GM12878 (cell line): ENCODE data around the gene CCDC17. TPM values are rescaled to one million over a fixed set of nuclear protein-coding genes. Genes with fewer than 3 reads are reported as not detected.

ENCODE experiments used
- CREM ChIP-seq: IDR thresholded peaks from 2 replicates; pipeline ENCODE4 v1.6.1; 2014; ENCODE audit warnings: antibody characterized with exemption, low read depth
- E2F8 ChIP-seq: fragments of 450-650 bp; IDR thresholded peaks from 2 replicates; pipeline ENCODE4 v1.6.1; 2018; ENCODE audit warnings: mild to moderate bottlenecking, low read depth, moderate library complexity; ENCODE audit not compliant: partially characterized antibody
- FOS ChIP-seq: IDR thresholded peaks from 3 replicates; pipeline ENCODE4 v1.6.1; 2011; ENCODE audit warnings: borderline replicate concordance; ENCODE audit not compliant: insufficient read length; ENCODE audit errors: extremely low read depth
- HSF1 ChIP-seq: fragments of 150-350 bp; IDR thresholded peaks from 2 replicates; pipeline ENCODE4 v1.6.1; 2014; ENCODE audit warnings: mild to moderate bottlenecking, low read depth, low read length
- KDM1A ChIP-seq: fragments of 200-600 bp; sonication (generic); IDR thresholded peaks from 2 replicates; pipeline ENCODE4 v1.6.1; 2016; ENCODE audit warnings: borderline replicate concordance
- MEF2B ChIP-seq: fragments of 450-650 bp; IDR thresholded peaks from 2 replicates; pipeline ENCODE4 v1.6.1; 2018; ENCODE audit warnings: mild to moderate bottlenecking, moderate library complexity; ENCODE audit not compliant: partially characterized antibody, poor library complexity, severe bottlenecking
- PAX8 ChIP-seq: fragments of 450-650 bp; IDR thresholded peaks from 2 replicates; pipeline ENCODE4 v1.6.1; 2017; ENCODE audit warnings: mild to moderate bottlenecking, moderate library complexity
- PBX3 ChIP-seq: IDR thresholded peaks from 2 replicates; pipeline ENCODE4 v1.6.1; 2011; ENCODE audit warnings: mild to moderate bottlenecking, low read depth, low read length, moderate library complexity; ENCODE audit not compliant: insufficient replicate concordance
- PKNOX1 ChIP-seq: fragments of 450-650 bp; IDR thresholded peaks from 2 replicates; pipeline ENCODE4 v1.6.1; 2016; ENCODE audit warnings: mild to moderate bottlenecking
- RAD21 ChIP-seq: IDR thresholded peaks from 2 replicates; pipeline ENCODE4 v1.6.1; 2011; ENCODE audit warnings: mild to moderate bottlenecking, low read depth, low read length, moderate library complexity; ENCODE audit not compliant: insufficient read depth
- REST ChIP-seq: IDR thresholded peaks from 2 replicates; pipeline ENCODE4 v1.6.1; 2012; ENCODE audit warnings: mild to moderate bottlenecking, low read depth, low read length
- TAF1 ChIP-seq: IDR thresholded peaks from 2 replicates; pipeline ENCODE4 v1.6.1; 2011; ENCODE audit warnings: mild to moderate bottlenecking, low read depth, low read length, borderline replicate concordance
- ZBTB40 ChIP-seq: fragments of 450-650 bp; IDR thresholded peaks from 2 replicates; pipeline ENCODE4 v1.6.1; 2016; ENCODE audit warnings: mild to moderate bottlenecking, moderate library complexity, borderline replicate concordance
- polyA plus RNA-seq, 11 experiments: library from polyadenylated mRNA; depleted of rRNA in 4 of 11; unstranded in 6 of 11; stranded (reverse) in 5 of 11; fragments of >200 nt; fragmentation: Nextera tagmentation in 4 of 11; fragmentation: Illumina TruSeq in 1 of 11; extraction: Ambion mirVana in 4 of 11; extraction: Trizol in 1 of 11; gene quantifications; 1 replicate in 1 of 11; 2 replicates in 10 of 11; pipeline versions ENCODE4 v1.2.1 to v1.2.3, GENCODE V29; 2011 to 2016; ENCODE audit warnings: inconsistent platforms in 2 of 11, missing spikeins in 2 of 11, low read depth in 1 of 11
- total RNA-seq, 4 experiments: library from RNA; depleted of rRNA in 3 of 4; stranded (reverse); fragments of >200 nt in 3 of 4; fragmentation: Illumina TruSeq in 1 of 4; extraction: Trizol in 1 of 4; gene quantifications; 2 replicates each; pipeline versions ENCODE4 v1.2.1 to v1.2.3, GENCODE V29; 2013 to 2021

Gene CCDC17
- total and polyA plus RNA-seq, 10 of the 15 experiments (the other 5 are each of a cell fraction or from before 2014, with no cell fraction given), result 0.15 to 1.9 (median 0.69) TPM

- peak; percentile 78 for TF ChIP-seq ZBTB40
- TF ChIP-seq PKNOX1, result 0 out of 2 replicates have a peak, but pooled peaks have one; percentile 7
- TF ChIP-seq RAD21, result no peak
- peak; percentile 92 for TF ChIP-seq TAF1
- TF ChIP-seq MEF2B, result peak; percentile 8
- no peak for TF ChIP-seq REST
- no peak for TF ChIP-seq FOS
- no peak for TF ChIP-seq E2F8
- TF ChIP-seq KDM1A, result no peak
- no peak for TF ChIP-seq CREM
- no peak for TF ChIP-seq PBX3
- TF ChIP-seq PAX8, result no peak
- no peak for TF ChIP-seq HSF1
Observed at GRCh38 chr1:45583666-45584350, 40.0 kb downstream of the CCDC17 start, which contains the start of gene NASP (continued).
